Chondrocyte (in vitro differentiated cells): Measurements from ENCODE around the gene SHANK3. TPM values are rescaled to one million over a fixed set of nuclear protein-coding genes. Genes with fewer than 3 reads are reported as not detected.
"Not testable (repeated sequence)": the region's sequence is repeated elsewhere in the genome, so short reads cannot be mapped to it uniquely, and the experiment has no call there.

Experiments used
- DNase-seq: peaks from one replicate; pipeline ENCODE4 v3.0.0; 2021; ENCODE audit warnings: mixed read lengths, low spot score
- H3K27ac Mint-ChIP-seq: one replicate; pipeline ENCODE4 v1.8.0; 2021; ENCODE audit warnings: mild to moderate bottlenecking, moderate library complexity, mixed read lengths; ENCODE audit not compliant: unreplicated experiment
- H3K27me3 Mint-ChIP-seq: 2 replicates; pipeline ENCODE4 v1.8.0; 2021; ENCODE audit warnings: low read depth, mixed read lengths
- H3K36me3 Mint-ChIP-seq: 2 replicates; pipeline ENCODE4 v1.8.0; 2021; ENCODE audit warnings: low read depth, mixed read lengths
- H3K4me1 Mint-ChIP-seq: 2 replicates; pipeline ENCODE4 v1.8.0; 2021; ENCODE audit warnings: low read depth, mild to moderate bottlenecking, mixed read lengths
- H3K4me3 Mint-ChIP-seq: one replicate; pipeline ENCODE4 v1.8.0; 2021; ENCODE audit warnings: mild to moderate bottlenecking, moderate library complexity, mixed read lengths; ENCODE audit not compliant: unreplicated experiment
- H3K9me3 Mint-ChIP-seq: 2 replicates; pipeline ENCODE4 v1.8.0; 2021; ENCODE audit warnings: low read depth, mixed read lengths
- CTCF ChIP-seq: fragments of 200-600 bp; sonication (generic); IDR thresholded peaks from 2 replicates; pipeline ENCODE4 v1.5.0; 2021; ENCODE audit warnings: antibody characterized with exemption, mild to moderate bottlenecking, moderate library complexity
- total RNA-seq: library from RNA; stranded (reverse); gene quantifications from 3 replicates; pipeline ENCODE4 v1.2.1, GENCODE V29; 2021

The SHANK3 gene
- total RNA-seq, 1 donor from 2014 or later = 7.0 TPM

- DNase-seq = no peak
- Mint-ChIP-seq H3K4me3 (no peak overlapping the region), H3K27me3 (peaks cover 6% of the 10 kb centered on the region), H3K27ac (no peak overlapping the region), H3K36me3 (no peaks in the 10 kb centered on the region), H3K9me3 (no peaks in the 10 kb centered on the region), H3K4me1 (peaks cover 8% of the 10 kb centered on the region)
- peak; percentile 69 for TF ChIP-seq CTCF
Observed at GRCh38 chr22:50641696-50642607, 30.7 kb upstream of the SHANK3 start.

- H3K36me3 Mint-ChIP-seq, H3K4me3 Mint-ChIP-seq, H3K9me3 Mint-ChIP-seq, H3K27ac Mint-ChIP-seq, H3K27me3 Mint-ChIP-seq, DNase-seq, H3K4me1 Mint-ChIP-seq: not testable (repeated sequence)
Observed at GRCh38 chr22:50643021-50643820, 29.4 kb upstream of the SHANK3 start.

GRCh38 chr22:50643821-50644101 is 28.9 kb upstream of the SHANK3 start:
- H3K27ac Mint-ChIP-seq, H3K4me1 Mint-ChIP-seq, H3K36me3 Mint-ChIP-seq, H3K27me3 Mint-ChIP-seq, H3K4me3 Mint-ChIP-seq, H3K9me3 Mint-ChIP-seq, DNase-seq: not testable (repeated sequence)

- Mint-ChIP-seq H3K36me3 (peaks cover 1% of the 10 kb centered on the region), H3K4me1 (peaks cover 14% of the 10 kb centered on the region), H3K27me3 (no peaks in the 10 kb centered on the region), H3K27ac (no peak overlapping the region), H3K9me3 (no peaks in the 10 kb centered on the region), H3K4me3 (no peak overlapping the region)
- no peak for DNase-seq
- no peak for TF ChIP-seq CTCF
Observed at GRCh38 chr22:50653256-50653655, 19.4 kb upstream of the SHANK3 start.

GRCh38 chr22:50654664-50655063 is 18.0 kb upstream of the SHANK3 start:
- DNase-seq, H3K27ac Mint-ChIP-seq, H3K4me3 Mint-ChIP-seq, H3K9me3 Mint-ChIP-seq, H3K27me3 Mint-ChIP-seq, H3K36me3 Mint-ChIP-seq: not testable (repeated sequence)
- peaks cover 16% of the 10 kb centered on the region for H3K4me1 Mint-ChIP-seq

GRCh38 chr22:50656122-50657070 is 16.2 kb upstream of the SHANK3 start:
- H3K4me3 Mint-ChIP-seq = no peak overlapping the region
- H3K27ac Mint-ChIP-seq = peak overlapping the region; percentile 22
- H3K36me3 Mint-ChIP-seq = no peaks in the 10 kb centered on the region

More at GRCh38 chr22:50656122-50657070, 16.2 kb upstream of the SHANK3 start:
- Mint-ChIP-seq H3K4me1 (peaks cover 14% of the 10 kb centered on the region), H3K9me3 (no peaks in the 10 kb centered on the region), H3K27me3 (no peaks in the 10 kb centered on the region)
- TF ChIP-seq CTCF = no peak
- peak; percentile 44 for DNase-seq
